Parathyroid adenoma (tissue), 2 donors: ENCODE measurements around the gene SCAI.

Source experiments
- H2AFZ ChIP-seq: fragments of 300-600 bp; sonication (generic); one replicate; pipeline ENCODE4 v1.7.0; 2017; ENCODE audit warnings: antibody characterized with exemption, mild to moderate bottlenecking
- H3K27ac ChIP-seq: fragments of 300-600 bp; sonication (generic); one replicate; pipeline ENCODE4 v1.7.0; 2017
- H3K27me3 ChIP-seq: fragments of 300-600 bp; sonication (generic); one replicate; pipeline ENCODE4 v1.7.0; 2017; ENCODE audit warnings: low read length; ENCODE audit not compliant: control insufficient read depth, insufficient read depth
- H3K36me3 ChIP-seq: fragments of 300-600 bp; sonication (generic); one replicate; pipeline ENCODE4 v1.7.0; 2017; ENCODE audit warnings: low read length; ENCODE audit not compliant: control insufficient read depth, insufficient read depth
- H3K4me1 ChIP-seq: fragments of 300-600 bp; sonication (generic); one replicate; pipeline ENCODE4 v1.7.0; 2017; ENCODE audit warnings: control low read depth
- H3K4me2 ChIP-seq: fragments of 300-600 bp; sonication (generic); one replicate; pipeline ENCODE4 v1.7.0; 2017; ENCODE audit warnings: low read length
- H3K4me3 ChIP-seq: fragments of 300-600 bp; sonication (generic); one replicate; pipeline ENCODE4 v1.7.0; 2017; ENCODE audit warnings: low read depth, low read length
- H3K79me2 ChIP-seq: fragments of 300-600 bp; sonication (generic); one replicate; pipeline ENCODE4 v1.7.0; 2017; ENCODE audit warnings: control low read depth
- H3K9ac ChIP-seq: fragments of 300-600 bp; sonication (generic); one replicate; pipeline ENCODE4 v1.7.0; 2017; ENCODE audit warnings: mild to moderate bottlenecking
- H3K9me3 ChIP-seq: fragments of 300-600 bp; sonication (generic); one replicate; pipeline ENCODE4 v1.7.0; 2017; ENCODE audit warnings: low read length; ENCODE audit not compliant: control insufficient read depth
- CTCF ChIP-seq: fragments of 300-600 bp; sonication (generic); IDR thresholded peaks from one replicate; pipeline ENCODE4 v1.7.0; 2017; ENCODE audit warnings: antibody characterized with exemption, mild to moderate bottlenecking
- donor health status: primary hyperparathyroidism.

SCAI gene

GRCh38 chr9:125142560-125143376, 560 bp downstream of the SCAI start:
- Histone ChIP-seq H3K9ac (no peak overlapping the region), H3K27ac (no peak overlapping the region), H3K9me3 (no peaks in the 10 kb centered on the region), H3K4me2 (peak overlapping the region; percentile 94), H2AFZ (peak overlapping the region; percentile 69), H3K27me3 (no peaks in the 10 kb centered on the region), H3K4me3 (peak overlapping the region; percentile 56), H3K79me2 (no peaks in the 10 kb centered on the region), H3K36me3 (no peaks in the 10 kb centered on the region), H3K4me1 (no peaks in the 10 kb centered on the region)
- TF ChIP-seq CTCF: no peak

DNA sequence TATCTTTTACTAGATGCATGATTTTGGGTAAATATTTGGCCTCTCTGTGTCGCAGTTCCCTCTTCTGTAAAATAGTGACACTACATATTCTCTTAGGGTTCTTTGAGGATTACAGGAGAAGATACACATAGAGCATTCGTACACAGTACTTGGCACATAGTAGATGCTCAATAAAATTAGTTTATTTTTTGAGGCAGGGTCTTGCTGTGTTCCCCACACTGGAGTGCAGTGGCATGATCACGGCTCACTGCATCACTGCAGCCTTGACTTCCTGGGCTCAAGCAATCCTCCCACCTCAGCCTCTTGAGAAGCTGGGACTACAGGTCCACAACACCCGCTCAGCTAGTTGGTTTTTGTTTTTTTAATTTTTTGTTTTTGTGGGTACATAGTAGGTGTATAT, 1.6 kb downstream of the SCAI start:
- Histone ChIP-seq H3K9me3 (no peaks in the 10 kb centered on the region), H3K27ac (no peak overlapping the region), H3K9ac (no peak overlapping the region), H2AFZ (no peak overlapping the region), H3K4me2 (no peak overlapping the region), H3K4me3 (no peak overlapping the region), H3K36me3 (no peaks in the 10 kb centered on the region), H3K79me2 (no peaks in the 10 kb centered on the region), H3K4me1 (no peaks in the 10 kb centered on the region), H3K27me3 (no peaks in the 10 kb centered on the region)
- no peak for TF ChIP-seq CTCF

DNA sequence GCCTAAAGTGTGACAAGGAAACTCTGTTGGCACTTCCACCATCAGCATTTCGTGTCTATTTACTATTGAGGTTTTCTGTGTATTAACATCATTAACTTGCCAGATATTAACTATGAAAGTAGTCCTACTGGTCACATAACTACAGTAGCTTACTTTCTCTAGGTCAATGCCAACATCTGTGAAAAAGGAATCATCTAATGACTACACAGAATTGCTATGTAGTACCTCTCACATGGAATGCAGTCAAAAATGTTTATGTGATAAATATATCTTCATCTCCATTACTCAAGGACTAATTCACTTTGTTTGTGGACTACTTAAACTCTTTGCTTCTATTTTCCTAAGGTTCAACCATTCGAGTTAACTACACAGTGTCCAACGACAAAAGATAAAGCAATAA, 2.1 kb downstream of the SCAI start:
- H3K4me3 ChIP-seq: no peak overlapping the region
- TF ChIP-seq CTCF: no peak
- H3K27me3 ChIP-seq: no peaks in the 10 kb centered on the region
- H3K27ac ChIP-seq: no peak overlapping the region
- H3K9ac ChIP-seq: no peak overlapping the region
- no peak overlapping the region for H3K4me2 ChIP-seq
- H3K9me3 ChIP-seq: no peaks in the 10 kb centered on the region
- H3K4me1 ChIP-seq: no peaks in the 10 kb centered on the region
- no peaks in the 10 kb centered on the region for H3K36me3 ChIP-seq
- H2AFZ ChIP-seq: no peak overlapping the region
- H3K79me2 ChIP-seq: no peaks in the 10 kb centered on the region

GRCh38 chr9:125140576-125140975, 2.8 kb downstream of the SCAI start:
- H3K79me2 ChIP-seq: no peaks in the 10 kb centered on the region
- no peak overlapping the region for H3K27ac ChIP-seq
- no peak overlapping the region for H3K9ac ChIP-seq
- H3K27me3 ChIP-seq: no peaks in the 10 kb centered on the region
- no peak overlapping the region for H3K4me2 ChIP-seq
- no peaks in the 10 kb centered on the region for H3K4me1 ChIP-seq
- no peak overlapping the region for H2AFZ ChIP-seq
- H3K9me3 ChIP-seq: no peaks in the 10 kb centered on the region
- H3K36me3 ChIP-seq: no peaks in the 10 kb centered on the region
- H3K4me3 ChIP-seq: no peak overlapping the region
- no peak for TF ChIP-seq CTCF

- Histone ChIP-seq H3K27ac (no peak overlapping the region), H3K79me2 (no peaks in the 10 kb centered on the region), H3K4me1 (no peaks in the 10 kb centered on the region), H3K36me3 (no peaks in the 10 kb centered on the region), H3K4me2 (no peak overlapping the region), H3K4me3 (no peak overlapping the region), H3K27me3 (no peaks in the 10 kb centered on the region), H3K9me3 (no peaks in the 10 kb centered on the region), H3K9ac (no peak overlapping the region), H2AFZ (no peak overlapping the region)
- TF ChIP-seq CTCF: no peak
These were observed 6.1 kb downstream of the SCAI start for GRCh38 chr9:125137200-125137599.
